Small intestine (tissue), 7 donors: Measurements from ENCODE around the gene SLC39A10. TPM values are rescaled to one million over a fixed set of nuclear protein-coding genes. Genes with fewer than 3 reads are reported as not detected.

Source experiments
- DNase-seq, 2 donors: peaks; one replicate each; pipeline versions ENCODE4 v3.0.0 to v3.0.0-alpha.2; 2013
- FAIRE-seq: peaks from 2 replicates; lab custom pipeline; 2012; peaks lifted over from hg19 to GRCh38; lab: Jason Lieb, UNC
- H3K27ac ChIP-seq, 3 donors: one replicate each; pipeline ENCODE4 v1.5.1; 2013; ENCODE audit warnings: low read length in 2 of 3, mild to moderate bottlenecking in 2 of 3, control low read depth in 1 of 3, inconsistent platforms in 1 of 3, low read depth in 1 of 3, moderate library complexity in 1 of 3
- H3K27me3 ChIP-seq, 3 donors: one replicate each; pipeline ENCODE4 v1.6.1; 2013; ENCODE audit warnings: low read length in 3 of 3, inconsistent platforms in 1 of 3; ENCODE audit not compliant: control insufficient read depth in 3 of 3, insufficient read depth in 3 of 3
- H3K36me3 ChIP-seq, 3 donors: one replicate each; pipeline ENCODE4 v1.6.1; 2013; ENCODE audit warnings: low read length in 3 of 3, inconsistent platforms in 1 of 3, low read depth in 1 of 3, mild to moderate bottlenecking in 1 of 3, moderate library complexity in 1 of 3; ENCODE audit not compliant: control insufficient read depth in 3 of 3, insufficient read depth in 2 of 3
- H3K4me1 ChIP-seq, 3 donors: one replicate each; pipeline ENCODE4 v1.6.1; 2013; ENCODE audit warnings: low read length in 2 of 3, inconsistent platforms in 1 of 3, low read depth in 1 of 3, mild to moderate bottlenecking in 1 of 3, moderate library complexity in 1 of 3; ENCODE audit not compliant: control insufficient read depth in 3 of 3, insufficient read depth in 2 of 3
- H3K4me3 ChIP-seq, 3 donors: one replicate each; pipeline ENCODE4 v1.5.1; 2013; ENCODE audit warnings: low read length in 3 of 3, control low read depth in 1 of 3, inconsistent platforms in 1 of 3, low read depth in 1 of 3, mild to moderate bottlenecking in 1 of 3, moderate library complexity in 1 of 3
- H3K9me3 ChIP-seq, 2 donors: one replicate each; pipeline ENCODE4 v1.6.1; 2013; ENCODE audit warnings: low read depth in 1 of 2, low read length in 1 of 2; ENCODE audit not compliant: control insufficient read depth in 2 of 2, insufficient read depth in 1 of 2
- WGBS, 3 donors: extraction: QIAGEN DNeasy Blood & Tissue Kit; methylation state at CpG; one replicate each; pipeline ENCODE4 v1.1.7; 2013; 5-methylcytosine and 5-hydroxymethylcytosine counted together
- polyA plus RNA-seq, 4 donors: library from polyadenylated mRNA; stranded (reverse) in 3 of 4; unstranded in 1 of 4; fragments of 200-250 nt in 3 of 4; fragments of 120-200 nt in 1 of 4; gene quantifications; one replicate each; pipeline versions ENCODE4 v1.2.1 to v1.2.3, GENCODE V29; 2013
- donor health status: healthy with polysubstance abuse.
- donor health status: control.
- donor health status: control.
- donor health status: Bipolar disorder and iron deficiency.
- donor health status: healthy.

SLC39A10 gene
- polyA plus RNA-seq, 4 donors = 0.89 to 24.6 (median 7.3) TPM

DNA sequence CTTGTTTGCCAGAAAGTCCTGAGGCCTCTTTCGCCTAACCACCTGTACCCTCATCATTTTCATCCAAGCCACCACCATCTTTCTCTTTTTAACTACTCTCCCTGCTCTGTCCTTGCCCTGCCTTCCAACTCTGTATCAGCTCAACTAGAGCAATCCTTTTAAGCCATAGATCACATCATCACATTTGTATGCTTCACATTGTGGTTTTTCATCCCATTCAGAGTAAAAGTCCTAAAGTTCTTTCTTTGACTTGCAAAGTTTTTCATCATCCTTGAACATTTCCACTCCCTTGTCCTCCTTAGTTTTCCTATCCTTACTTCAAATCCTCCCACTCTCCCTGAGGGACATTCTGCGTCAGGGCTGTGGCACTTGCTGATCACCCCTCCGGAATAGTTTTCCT lies 73.9 kb downstream of the SLC39A10 start:
- no peak for FAIRE-seq

DNA sequence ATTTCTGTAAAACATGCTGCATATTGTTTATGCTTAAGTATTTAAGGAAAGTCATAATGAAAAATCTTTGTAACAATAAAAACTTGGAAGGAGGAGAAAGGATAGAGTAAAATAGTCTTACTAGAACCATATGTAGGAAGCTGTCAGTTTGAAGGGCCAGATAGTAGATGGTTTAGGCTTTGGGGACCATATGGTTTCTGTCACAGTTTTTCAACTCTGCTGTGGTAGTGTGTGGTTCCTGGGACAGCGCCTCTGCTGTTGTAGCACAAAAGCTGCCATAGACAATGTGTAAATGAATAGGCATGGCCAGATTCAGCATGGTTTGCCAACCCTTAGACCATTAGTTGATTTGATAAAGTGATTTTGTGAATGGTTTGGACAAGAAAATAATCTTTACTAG lies 75.5 kb downstream of the SLC39A10 start:
- Histone ChIP-seq H3K27me3 (no peaks in the 10 kb centered on the region), H3K4me1 (no peaks in the 10 kb centered on the region), H3K9me3 (no peaks in the 10 kb centered on the region), H3K27ac (no peak overlapping the region), H3K4me3 (no peak overlapping the region), H3K36me3 (peaks cover 3 to 7% (median 6%) of the 10 kb centered on the region in 3 donors)
- no peak for FAIRE-seq
- no peak for DNase-seq
- 80 to 92% (median 89%) methylated on average over 1 of the region's 1 CpG for WGBS, 3 donors

More for the DNA sequence above, 73.9 kb downstream of the SLC39A10 start:
- H3K9me3 ChIP-seq = no peaks in the 10 kb centered on the region
- WGBS, 3 donors = 96 to 100% (median 98%) methylated on average over 3 of the region's 3 CpGs
- H3K4me3 ChIP-seq = no peak overlapping the region
- no peak overlapping the region for H3K27ac ChIP-seq
- H3K4me1 ChIP-seq = no peaks in the 10 kb centered on the region
- H3K36me3 ChIP-seq = peaks cover 3 to 7% (median 6%) of the 10 kb centered on the region in 3 donors
- DNase-seq = no peak
- H3K27me3 ChIP-seq = no peaks in the 10 kb centered on the region

DNA sequence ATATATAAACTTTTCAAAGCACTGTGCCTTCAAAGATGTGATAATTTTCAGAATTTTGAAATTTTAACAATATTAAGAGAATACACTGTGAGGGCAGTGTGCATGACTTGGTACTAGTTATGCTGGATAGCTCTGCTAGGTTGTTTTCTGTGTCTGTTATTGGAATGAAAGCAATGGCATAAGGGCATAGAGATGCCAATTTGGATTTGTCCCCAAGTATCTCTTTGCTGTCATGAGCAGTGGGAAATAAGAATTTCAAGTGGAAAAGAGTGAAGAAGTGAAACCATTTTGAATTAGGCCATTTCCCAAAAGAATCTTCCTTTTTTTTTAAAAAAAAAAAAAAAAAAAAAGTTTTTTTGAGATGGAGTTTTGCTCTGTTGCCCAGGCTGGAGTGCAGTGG lies 76.8 kb downstream of the SLC39A10 start:
- DNase-seq (no peak), FAIRE-seq (no peak)
- H3K27ac ChIP-seq = no peak overlapping the region
- H3K27me3 ChIP-seq = no peaks in the 10 kb centered on the region
- H3K4me1 ChIP-seq = no peaks in the 10 kb centered on the region
- no peaks in the 10 kb centered on the region for H3K9me3 ChIP-seq
- H3K36me3 ChIP-seq = peaks cover 3 to 7% (median 6%) of the 10 kb centered on the region in 3 donors
- no peak overlapping the region for H3K4me3 ChIP-seq

- Histone ChIP-seq H3K27ac (no peak overlapping the region), H3K4me3 (no peak overlapping the region), H3K27me3 (no peaks in the 10 kb centered on the region), H3K9me3 (no peaks in the 10 kb centered on the region), H3K36me3 (peaks cover 3 to 7% (median 3%) of the 10 kb centered on the region in 3 donors), H3K4me1 (no peaks in the 10 kb centered on the region)
- FAIRE-seq (no peak), DNase-seq (no peak)
- WGBS, 3 donors = 91 to 94% (median 92%) methylated on average over 6 of the region's 6 CpGs
Observed at GRCh38 chr2:195734395-195734794, 77.4 kb downstream of the SLC39A10 start.

GRCh38 chr2:195734931-195735330 lies 77.9 kb downstream of the SLC39A10 start:
- Histone ChIP-seq H3K4me3 (no peak overlapping the region), H3K4me1 (no peaks in the 10 kb centered on the region), H3K27me3 (no peaks in the 10 kb centered on the region), H3K27ac (no peak overlapping the region), H3K36me3 (peaks cover 3 to 5% (median 3%) of the 10 kb centered on the region in 3 donors), H3K9me3 (no peaks in the 10 kb centered on the region)
- DNase-seq = no peak
- 88 to 93% (median 93%) methylated on average over 2 of the region's 2 CpGs for whole genome bisulfite sequencing, 3 donors
- FAIRE-seq = no peak

DNA sequence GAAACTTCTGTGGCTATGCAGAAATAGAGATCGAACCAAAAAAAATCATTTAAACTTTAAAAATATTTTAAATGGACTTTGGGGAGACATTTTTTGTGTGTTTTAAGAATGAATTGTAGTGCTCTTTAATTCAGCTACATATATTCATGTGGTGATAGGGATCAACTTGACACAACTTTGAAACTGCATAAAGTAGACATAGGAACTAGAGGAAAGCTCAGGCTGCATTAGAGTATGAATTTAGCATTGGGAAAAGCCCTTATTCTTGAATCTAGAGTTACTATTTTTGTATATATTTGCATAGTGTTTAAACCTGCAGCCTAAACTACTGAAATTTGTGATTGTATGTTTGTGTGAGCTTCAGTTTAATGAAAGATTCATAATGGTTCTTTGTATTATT lies 78.3 kb downstream of the SLC39A10 start:
- no peak for DNase-seq
- no peak for FAIRE-seq
- Histone ChIP-seq H3K27ac (no peak overlapping the region), H3K4me1 (no peaks in the 10 kb centered on the region), H3K27me3 (no peaks in the 10 kb centered on the region), H3K36me3 (peaks cover 3 to 5% (median 3%) of the 10 kb centered on the region in 3 donors), H3K4me3 (no peak overlapping the region), H3K9me3 (no peaks in the 10 kb centered on the region)
- WGBS, 3 donors = 93 to 97% (median 95%) methylated on average over 1 of the region's 1 CpG

DNA sequence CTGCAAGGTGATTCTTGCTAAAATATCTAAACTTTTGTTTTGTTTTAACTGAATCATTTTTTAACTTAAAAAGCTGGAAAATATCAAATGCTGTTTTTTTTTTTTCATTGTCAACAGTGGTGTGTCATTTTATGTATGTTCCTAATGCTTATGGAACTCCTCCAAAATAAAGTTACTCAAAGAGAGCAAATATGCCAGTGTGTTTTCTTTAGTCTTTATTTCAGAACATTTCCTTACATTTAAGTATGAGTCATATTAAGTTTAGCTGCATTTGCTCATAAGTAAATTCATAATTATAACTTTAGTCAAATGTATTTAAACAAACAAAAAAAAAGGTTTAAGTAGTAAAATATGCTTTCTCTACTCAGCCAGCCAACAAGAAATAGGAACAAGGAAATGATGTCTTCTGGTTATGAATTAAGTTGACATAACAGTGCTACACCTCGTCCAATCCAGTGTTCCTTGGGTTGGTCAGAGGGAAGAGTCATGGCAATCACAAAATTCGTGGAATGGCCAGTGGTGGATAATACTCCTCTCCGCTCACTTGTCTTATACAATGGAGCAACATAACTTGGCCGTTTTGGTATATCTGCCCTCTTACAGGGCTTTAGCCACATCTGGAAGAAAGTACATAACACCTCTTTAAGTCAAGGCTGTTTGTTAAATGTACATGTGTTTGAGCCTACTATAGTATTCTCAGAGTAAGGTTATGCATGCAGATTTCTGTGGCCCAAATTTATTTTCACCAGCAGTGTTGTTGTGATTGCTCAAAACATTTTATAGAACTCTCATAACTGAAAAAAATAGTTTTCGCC lies 80.7 kb downstream of the SLC39A10 start:
- H3K27me3 ChIP-seq = no peaks in the 10 kb centered on the region
- H3K4me1 ChIP-seq = no peaks in the 10 kb centered on the region
- WGBS, 3 donors = 84 to 92% (median 86%) methylated on average over 5 of the region's 5 CpGs
- peaks cover 3% of the 10 kb centered on the region in 3 donors for H3K36me3 ChIP-seq
- no peak overlapping the region for H3K4me3 ChIP-seq
- no peaks in the 10 kb centered on the region for H3K9me3 ChIP-seq
- DNase-seq (no peak), FAIRE-seq (no peak)
- H3K27ac ChIP-seq = no peak overlapping the region

- H3K27ac ChIP-seq = no peak overlapping the region
- no peaks in the 10 kb centered on the region for H3K4me1 ChIP-seq
- WGBS, 3 donors = 93 to 100% (median 100%) methylated on average over 1 of the region's 1 CpG
- no peaks in the 10 kb centered on the region for H3K27me3 ChIP-seq
- FAIRE-seq = no peak
- no peak for DNase-seq
- peaks cover 0 to 4% of the 10 kb centered on the region in 2 donors for H3K9me3 ChIP-seq
- no peak overlapping the region for H3K4me3 ChIP-seq
- H3K36me3 ChIP-seq = peaks cover 0 to 2% (median 0%) of the 10 kb centered on the region in 3 donors
Observed at GRCh38 chr2:195741191-195741590, 84.2 kb downstream of the SLC39A10 start.
